ENCODE data around the gene TRIM49B.
"Not testable (repeated sequence)": the region's sequence is repeated elsewhere in the genome, so short reads cannot be mapped to it uniquely, and the experiment has no call there.

DNA sequence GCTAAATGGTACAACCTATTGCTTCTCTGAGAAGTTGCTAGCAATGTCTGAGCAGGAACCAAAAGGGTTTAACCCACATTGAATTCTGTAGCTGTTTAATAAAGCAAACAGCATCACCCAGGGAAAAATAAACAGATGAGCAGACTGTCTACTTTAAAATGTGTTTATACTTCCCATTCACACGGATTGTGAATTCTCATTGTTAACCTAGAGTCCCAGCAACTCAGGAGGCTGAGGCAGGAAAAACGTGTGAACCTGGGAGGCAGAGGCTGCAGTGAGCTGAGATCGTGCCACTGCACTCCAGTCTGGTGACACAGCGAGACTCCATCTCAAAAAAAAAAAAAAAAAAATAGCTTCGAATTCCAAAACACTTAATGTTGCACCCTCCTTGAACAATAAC is 41.3 kb downstream of the TRIM49B start:
- TF ChIP-seq EZH2 (optimal IDR thresholded peaks at IDR 0.05; ENCODE audit: low read depth, low read length), result not testable (repeated sequence)
- TF ChIP-seq, protein P1, sequence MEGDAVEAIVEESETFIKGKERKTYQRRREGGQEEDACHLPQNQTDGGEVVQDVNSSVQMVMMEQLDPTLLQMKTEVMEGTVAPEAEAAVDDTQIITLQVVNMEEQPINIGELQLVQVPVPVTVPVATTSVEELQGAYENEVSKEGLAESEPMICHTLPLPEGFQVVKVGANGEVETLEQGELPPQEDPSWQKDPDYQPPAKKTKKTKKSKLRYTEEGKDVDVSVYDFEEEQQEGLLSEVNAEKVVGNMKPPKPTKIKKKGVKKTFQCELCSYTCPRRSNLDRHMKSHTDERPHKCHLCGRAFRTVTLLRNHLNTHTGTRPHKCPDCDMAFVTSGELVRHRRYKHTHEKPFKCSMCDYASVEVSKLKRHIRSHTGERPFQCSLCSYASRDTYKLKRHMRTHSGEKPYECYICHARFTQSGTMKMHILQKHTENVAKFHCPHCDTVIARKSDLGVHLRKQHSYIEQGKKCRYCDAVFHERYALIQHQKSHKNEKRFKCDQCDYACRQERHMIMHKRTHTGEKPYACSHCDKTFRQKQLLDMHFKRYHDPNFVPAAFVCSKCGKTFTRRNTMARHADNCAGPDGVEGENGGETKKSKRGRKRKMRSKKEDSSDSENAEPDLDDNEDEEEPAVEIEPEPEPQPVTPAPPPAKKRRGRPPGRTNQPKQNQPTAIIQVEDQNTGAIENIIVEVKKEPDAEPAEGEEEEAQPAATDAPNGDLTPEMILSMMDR (IDR thresholded peaks at IDR 0.05; ENCODE audit: low read length), result not testable (repeated sequence)

Data from MM.1S (cell line).